Neural progenitor cell (in vitro differentiated cells): ENCODE measurements around the gene CORIN.

ENCODE experiments used
- CTCF ChIP-seq: fragments of 200-600 bp; sonication (generic); IDR thresholded peaks from 2 replicates; pipeline ENCODE4 v1.5.1; 2017; ENCODE audit warnings: antibody characterized with exemption, mild to moderate bottlenecking
- EZH2 ChIP-seq: fragments of 200-600 bp; sonication (generic); IDR thresholded peaks from 2 replicates; pipeline ENCODE4 v1.6.1; 2017; ENCODE audit warnings: antibody characterized with exemption, mild to moderate bottlenecking, moderate library complexity
- EZH2phosphoT487 ChIP-seq: fragments of 200-600 bp; sonication (generic); IDR thresholded peaks from 2 replicates; pipeline ENCODE4 v1.6.1; 2017; ENCODE audit warnings: antibody characterized with exemption

DNA sequence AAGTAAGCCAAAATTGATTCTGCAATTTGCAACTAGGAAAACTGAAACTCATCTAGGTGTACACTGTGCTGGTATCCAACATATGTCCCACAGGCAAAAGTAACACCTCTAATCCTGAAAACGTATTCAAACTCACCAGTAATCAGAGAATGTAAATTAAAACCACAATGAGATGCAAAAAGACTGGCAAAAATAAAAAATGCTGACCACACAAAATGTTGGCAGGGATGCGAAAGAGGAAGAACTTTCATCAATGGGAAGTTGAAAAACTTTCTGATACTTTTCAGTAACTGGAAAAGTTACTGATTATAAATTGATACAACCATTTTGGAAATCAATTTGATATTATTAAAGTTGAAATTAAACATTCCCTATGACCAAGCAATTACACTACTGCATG is 20.1 kb upstream of the CORIN start:
- TF ChIP-seq CTCF (no peak), EZH2 (no peak), EZH2phosphoT487 (no peak)
